Chondrocyte (in vitro differentiated cells): ENCODE data around the gene PREX1. TPM values are rescaled to one million over a fixed set of nuclear protein-coding genes. Genes with fewer than 3 reads are reported as not detected.

Source experiments
- DNase-seq: peaks from one replicate; pipeline ENCODE4 v3.0.0; 2021; ENCODE audit warnings: mixed read lengths, low spot score
- H3K27ac Mint-ChIP-seq: one replicate; pipeline ENCODE4 v1.8.0; 2021; ENCODE audit warnings: mild to moderate bottlenecking, moderate library complexity, mixed read lengths; ENCODE audit not compliant: unreplicated experiment
- H3K27me3 Mint-ChIP-seq: 2 replicates; pipeline ENCODE4 v1.8.0; 2021; ENCODE audit warnings: low read depth, mixed read lengths
- H3K36me3 Mint-ChIP-seq: 2 replicates; pipeline ENCODE4 v1.8.0; 2021; ENCODE audit warnings: low read depth, mixed read lengths
- H3K4me1 Mint-ChIP-seq: 2 replicates; pipeline ENCODE4 v1.8.0; 2021; ENCODE audit warnings: low read depth, mild to moderate bottlenecking, mixed read lengths
- H3K4me3 Mint-ChIP-seq: one replicate; pipeline ENCODE4 v1.8.0; 2021; ENCODE audit warnings: mild to moderate bottlenecking, moderate library complexity, mixed read lengths; ENCODE audit not compliant: unreplicated experiment
- H3K9me3 Mint-ChIP-seq: 2 replicates; pipeline ENCODE4 v1.8.0; 2021; ENCODE audit warnings: low read depth, mixed read lengths
- CTCF ChIP-seq: fragments of 200-600 bp; sonication (generic); IDR thresholded peaks from 2 replicates; pipeline ENCODE4 v1.5.0; 2021; ENCODE audit warnings: antibody characterized with exemption, mild to moderate bottlenecking, moderate library complexity
- total RNA-seq: library from RNA; stranded (reverse); gene quantifications from 3 replicates; pipeline ENCODE4 v1.2.1, GENCODE V29; 2021

Gene PREX1
- total RNA-seq, 1 donor from 2014 or later: 3.0 TPM

GRCh38 chr20:48691523-48691922 lies 136.3 kb downstream of the PREX1 start:
- Mint-ChIP-seq H3K27ac (no peak overlapping the region), H3K9me3 (no peaks in the 10 kb centered on the region), H3K36me3 (peaks cover 2% of the 10 kb centered on the region), H3K4me1 (peaks cover 16% of the 10 kb centered on the region), H3K4me3 (no peak overlapping the region), H3K27me3 (no peaks in the 10 kb centered on the region)
- DNase-seq: peak; percentile 15
- TF ChIP-seq CTCF: no peak

GRCh38 chr20:48690888-48691287 lies 136.9 kb downstream of the PREX1 start:
- TF ChIP-seq CTCF: no peak
- no peaks in the 10 kb centered on the region for H3K9me3 Mint-ChIP-seq
- peaks cover 23% of the 10 kb centered on the region for H3K4me1 Mint-ChIP-seq
- H3K27ac Mint-ChIP-seq: no peak overlapping the region
- DNase-seq: peak; percentile 58
- H3K4me3 Mint-ChIP-seq: no peak overlapping the region
- H3K27me3 Mint-ChIP-seq: no peaks in the 10 kb centered on the region
- peaks cover 2% of the 10 kb centered on the region for H3K36me3 Mint-ChIP-seq

- no peaks in the 10 kb centered on the region for H3K9me3 Mint-ChIP-seq
- H3K36me3 Mint-ChIP-seq: peaks cover 2% of the 10 kb centered on the region
- no peak for TF ChIP-seq CTCF
These were observed 137.8 kb downstream of the PREX1 start for GRCh38 chr20:48689874-48690571.

GRCh38 chr20:48689388-48689787 lies 138.4 kb downstream of the PREX1 start:
- no peak for DNase-seq
- Mint-ChIP-seq H3K27me3 (no peaks in the 10 kb centered on the region), H3K9me3 (no peaks in the 10 kb centered on the region), H3K27ac (no peak overlapping the region), H3K4me1 (peaks cover 29% of the 10 kb centered on the region), H3K4me3 (no peak overlapping the region), H3K36me3 (peaks cover 2% of the 10 kb centered on the region)
- no peak for TF ChIP-seq CTCF

More at GRCh38 chr20:48689874-48690571, 137.8 kb downstream of the PREX1 start:
- Mint-ChIP-seq H3K27ac (no peak overlapping the region), H3K27me3 (no peaks in the 10 kb centered on the region), H3K4me1 (peaks cover 25% of the 10 kb centered on the region), H3K4me3 (no peak overlapping the region)
- peak; percentile 42 for DNase-seq

- Mint-ChIP-seq H3K27me3 (no peaks in the 10 kb centered on the region), H3K36me3 (peaks cover 2% of the 10 kb centered on the region), H3K4me1 (peaks cover 38% of the 10 kb centered on the region), H3K9me3 (no peaks in the 10 kb centered on the region), H3K27ac (no peak overlapping the region), H3K4me3 (no peak overlapping the region)
- no peak for DNase-seq
- no peak for TF ChIP-seq CTCF
These were observed 139.2 kb downstream of the PREX1 start for GRCh38 chr20:48688579-48688978.
